GM23338 (cell line): ENCODE results near the gene FOXO3.

Experiments used
- CREB1 ChIP-seq: fragments of 250-450 bp; sonication (Bioruptor Pico); IDR thresholded peaks from 2 replicates; pipeline ENCODE4 v1.5.0; 2020; ENCODE audit warnings: low read depth, mild to moderate bottlenecking, moderate library complexity
- CTCF ChIP-seq, 2 experiments: fragments of 200-600 bp in 1 of 2; sonication (generic) in 1 of 2; conservative IDR thresholded peaks; 2 replicates each; pipeline versions ENCODE4 v1.5.1 to v1.6.1; 2016 to 2017; ENCODE audit warnings: antibody characterized with exemption in 2 of 2, low read depth in 2 of 2, mild to moderate bottlenecking in 2 of 2, moderate library complexity in 1 of 2
- ETS1 ChIP-seq: IDR thresholded peaks from 2 replicates; pipeline ENCODE4 v1.6.1; 2016; ENCODE audit warnings: antibody characterized with exemption
- EZH2 ChIP-seq: fragments of 200-600 bp; sonication (generic); IDR thresholded peaks from one replicate; pipeline ENCODE4 v1.8.0; 2017; ENCODE audit warnings: antibody characterized with exemption, mild to moderate bottlenecking, low read depth; ENCODE audit not compliant: unreplicated experiment
- EZH2phosphoT487 ChIP-seq: fragments of 200-600 bp; sonication (generic); IDR thresholded peaks from one replicate; pipeline ENCODE4 v1.8.1; 2018; ENCODE audit warnings: antibody characterized with exemption; ENCODE audit not compliant: unreplicated experiment
- JUNB ChIP-seq: IDR thresholded peaks from one replicate; pipeline ENCODE4 v1.6.1; 2016; ENCODE audit warnings: antibody characterized with exemption; ENCODE audit not compliant: unreplicated experiment
- NANOG ChIP-seq: IDR thresholded peaks from 2 replicates; pipeline ENCODE4 v1.6.1; 2016; ENCODE audit warnings: antibody characterized with exemption, borderline replicate concordance
- POLR2AphosphoS5 ChIP-seq: IDR thresholded peaks from 2 replicates; pipeline ENCODE4 v1.6.1; 2016; ENCODE audit warnings: antibody characterized with exemption, low read depth
- REST ChIP-seq: IDR thresholded peaks from one replicate; pipeline ENCODE4 v1.6.1; 2018; ENCODE audit warnings: antibody characterized with exemption; ENCODE audit not compliant: unreplicated experiment
- STAT1 ChIP-seq: IDR thresholded peaks from one replicate; pipeline ENCODE4 v1.6.1; 2016; ENCODE audit warnings: antibody characterized with exemption; ENCODE audit not compliant: unreplicated experiment
- ZNF114 ChIP-seq: fragments of 250-450 bp; sonication (Bioruptor Pico); IDR thresholded peaks from 2 replicates; pipeline ENCODE4 v1.5.0; 2020; ENCODE audit warnings: mild to moderate bottlenecking, moderate library complexity
- ZNF331 ChIP-seq: fragments of 250-450 bp; sonication (Bioruptor Pico); IDR thresholded peaks from 2 replicates; pipeline ENCODE4 v1.5.0; 2020; ENCODE audit warnings: low read depth, mild to moderate bottlenecking, moderate library complexity
- ZNF462 ChIP-seq: fragments of 250-450 bp; sonication (Bioruptor Pico); IDR thresholded peaks from 2 replicates; pipeline ENCODE4 v1.5.0; 2020; ENCODE audit warnings: mild to moderate bottlenecking, moderate library complexity

GRCh38 chr6:108671790-108672189 is 111.1 kb downstream of the FOXO3 start:
- TF ChIP-seq ETS1 (no peak), CTCF (conservative IDR thresholded peaks at IDR 0.05; ENCODE audit: low read depth in 2 of 2) (no peak), CREB1 (CRISPR knock-in tag) (no peak), EZH2 (no peak), EZH2phosphoT487 (no peak), REST (no peak), POLR2AphosphoS5 (no peak), ZNF114 (CRISPR knock-in tag) (no peak), JUNB (no peak), NANOG (no peak), STAT1 (no peak), ZNF462 (peak; percentile 64; the same call in 1 of the 2 replicates), ZNF331 (CRISPR knock-in tag) (no peak)
